A549 (cell line): ENCODE data around the gene DNAJC3. TPM values are rescaled to one million over a fixed set of nuclear protein-coding genes. Genes with fewer than 3 reads are reported as not detected.

Experiments
- ATAC-seq, 2 experiments: fragments of 200-7000 bp in 1 of 2; fragments of >200 bp in 1 of 2; cut with Nextera tagmentation in 1 of 2; cut with Tn5 transposase in 1 of 2; 3 replicates each; pipeline versions ENCODE4 v1.8.0 to v1.9.1; 2018 to 2020; ENCODE audit warnings: mild to moderate bottlenecking in 1 of 2, moderate library complexity in 1 of 2
- CTCF ChIA-PET: fragments of 300-600 bp; sonication (Branson Sonifier 250); formaldehyde crosslinking; extraction: SDS; loops from one replicate; lab custom pipeline; 2021; ENCODE audit warnings: antibody characterized with exemption, inconsistent platforms; lab: Yijun Ruan, JAX
- POLR2A ChIA-PET: fragments of 350-600 bp; formaldehyde crosslinking; extraction: SDS; loops from one replicate; lab custom pipeline; 2021; ENCODE audit warnings: antibody characterized with exemption, inconsistent platforms; lab: Yijun Ruan, JAX
- DNase-seq, 2 experiments: peaks; one replicate each; pipeline versions ENCODE4 v3.0.0 to v3.0.0-alpha.2; 2011 to 2016; ENCODE audit warnings: low read depth in 1 of 2, low spot score in 1 of 2
- FAIRE-seq: peaks from 2 replicates; lab custom pipeline; 2011; peaks lifted over from hg19 to GRCh38; lab: Jason Lieb, UNC
- H3K27ac ChIP-seq, 2 experiments: fragments of >200 bp; sonication (Bioruptor Twin); formaldehyde crosslinking; 3 replicates each; pipeline ENCODE4 v1.5.1; 2016 to 2017
- H3K4me1 ChIP-seq: fragments of >200 bp; sonication (Bioruptor Twin); formaldehyde crosslinking; 3 replicates; pipeline ENCODE4 v1.6.1; 2016
- H3K4me2 ChIP-seq: fragments of >200 bp; sonication (Bioruptor Twin); formaldehyde crosslinking; 3 replicates; pipeline ENCODE4 v1.6.1; 2016
- H3K4me3 ChIP-seq: fragments of >200 bp; sonication (Bioruptor Twin); formaldehyde crosslinking; 3 replicates; pipeline ENCODE4 v1.5.1; 2016
- H3K9me3 ChIP-seq: fragments of >200 bp; sonication (Bioruptor Twin); formaldehyde crosslinking; 3 replicates; pipeline ENCODE4 v1.6.1; 2016
- ATOH8 ChIP-seq: fragments of 250-450 bp; sonication (Bioruptor Pico); IDR thresholded peaks from 2 replicates; pipeline ENCODE4 v1.5.0; 2020; ENCODE audit warnings: low read depth, mild to moderate bottlenecking, moderate library complexity
- CBX2 ChIP-seq: fragments of 200-600 bp; sonication (generic); IDR thresholded peaks from 2 replicates; pipeline ENCODE4 v1.6.1; 2016; ENCODE audit warnings: low read depth, mild to moderate bottlenecking, borderline replicate concordance
- CTCF ChIP-seq: fragments of >200 bp; sonication (Bioruptor Twin); formaldehyde crosslinking; IDR thresholded peaks from 3 replicates; pipeline ENCODE4 v1.5.1; 2016
- E2F6 ChIP-seq: IDR thresholded peaks from 2 replicates; pipeline ENCODE4 v1.6.1; 2012; ENCODE audit warnings: low read depth, borderline replicate concordance
- ELK1 ChIP-seq: fragments of 150-350 bp; IDR thresholded peaks from 2 replicates; pipeline ENCODE4 v1.6.1; 2014; ENCODE audit warnings: low read depth, mild to moderate bottlenecking, low read length
- FOSL2 ChIP-seq, 2 experiments: fragments of 450-650 bp in 1 of 2; fragments of >200 bp in 1 of 2; sonication (Bioruptor Twin) in 1 of 2; formaldehyde crosslinking; IDR thresholded peaks; 2 replicates each; pipeline versions ENCODE4 v1.5.0 to v1.6.1; 2016 to 2020; ENCODE audit warnings: mild to moderate bottlenecking in 1 of 2, moderate library complexity in 1 of 2
- FOXS1 ChIP-seq: fragments of 250-450 bp; sonication (Bioruptor Pico); IDR thresholded peaks from 2 replicates; pipeline ENCODE4 v1.5.0; 2020; ENCODE audit warnings: mild to moderate bottlenecking, moderate library complexity
- HOXB5 ChIP-seq: fragments of 250-450 bp; sonication (Bioruptor Pico); IDR thresholded peaks from 2 replicates; pipeline ENCODE4 v1.5.0; 2020; ENCODE audit warnings: mild to moderate bottlenecking, moderate library complexity
- MAFK ChIP-seq: fragments of 450-650 bp; IDR thresholded peaks from 2 replicates; pipeline ENCODE4 v1.6.1; 2014; ENCODE audit not compliant: partially characterized antibody
- MYC ChIP-seq: IDR thresholded peaks from 2 replicates; pipeline ENCODE4 v1.6.1; 2012; ENCODE audit warnings: mild to moderate bottlenecking, inconsistent platforms, low read length, improper control_type of control experiment, borderline replicate concordance
- PBX3 ChIP-seq: IDR thresholded peaks from 2 replicates; pipeline ENCODE4 v1.6.1; 2012
- POLR2A ChIP-seq: IDR thresholded peaks from 2 replicates; pipeline ENCODE4 v1.6.1; 2012; ENCODE audit warnings: mild to moderate bottlenecking, low read length
- RCOR1 ChIP-seq: fragments of 150-350 bp; IDR thresholded peaks from 2 replicates; pipeline ENCODE4 v1.6.1; 2014; ENCODE audit warnings: antibody characterized with exemption, low read length, low read depth
- REST ChIP-seq: fragments of 200-600 bp; sonication (generic); IDR thresholded peaks from 2 replicates; pipeline ENCODE4 v1.6.1; 2016; ENCODE audit warnings: antibody characterized with exemption, mild to moderate bottlenecking, moderate library complexity
- RNF2 ChIP-seq: fragments of 200-600 bp; sonication (generic); IDR thresholded peaks from 2 replicates; pipeline ENCODE4 v1.6.1; 2016; ENCODE audit warnings: low read depth, mild to moderate bottlenecking, antibody characterized with exemption, moderate library complexity, borderline replicate concordance
- USF2 ChIP-seq: fragments of 450-650 bp; IDR thresholded peaks from 2 replicates; pipeline ENCODE4 v1.6.1; 2014; ENCODE audit warnings: antibody characterized with exemption
- ZC3H11A ChIP-seq: fragments of 450-650 bp; IDR thresholded peaks from 2 replicates; pipeline ENCODE4 v1.6.1; 2014; ENCODE audit warnings: antibody characterized with exemption, mild to moderate bottlenecking
- ZSCAN20 ChIP-seq: fragments of 250-450 bp; sonication (Bioruptor Pico); IDR thresholded peaks from 2 replicates; pipeline ENCODE4 v1.8.0; 2022; ENCODE audit warnings: mild to moderate bottlenecking, moderate library complexity
- WGBS: methylation state at CpG from one replicate; pipeline ENCODE4 v1.1.6; 2017; ENCODE audit errors: missing lambda C conversion rate; 5-methylcytosine and 5-hydroxymethylcytosine counted together
- polyA plus RNA-seq, 4 experiments: library from polyadenylated mRNA; depleted of rRNA in 3 of 4; stranded (reverse); fragments of >200 nt; fragmentation: RNase III in 1 of 4; extraction: RNeasy Plus Mini Kit Qiagen cat#74134 plus additional on column Dnase treatment in 1 of 4; gene quantifications; 2 replicates in 3 of 4; 3 replicates in 1 of 4; pipeline ENCODE4 v1.2.3, GENCODE V29; 2011 to 2017

Gene DNAJC3
- polyA plus RNA-seq, 2 of the 4 experiments (the other 2 are of a cell fraction) = 11.1 to 21.9 TPM

- ATAC-seq = peak; percentile 71 to 77; a peak in 5 of 6 replicates
- no peaks in the 10 kb centered on the region for H3K9me3 ChIP-seq
- peaks cover 14% of the 10 kb centered on the region for H3K4me1 ChIP-seq
- 47% methylated on average over 6 of the region's 6 CpGs for WGBS
- TF ChIP-seq MAFK (no peak), FOSL2 (IDR thresholded peaks at IDR 0.05) (0 out of 2 replicates have a peak, but pooled peaks have one; percentile 17), FOSL2 (CRISPR knock-in tag; IDR thresholded peaks at IDR 0.05) (peak; percentile 70)
- ChIA-PET POLR2A (interaction anchor here (1.1 kb wide), 1 partner anchor 108 kb away, joined by 6 read pairs; the partner anchor contains the start of gene DNAJC3), CTCF (interaction anchor here (1.6 kb wide), 1 partner anchor 160 kb away, joined by 5 read pairs; no protein-coding TSS in a partner anchor)
- no peak for FAIRE-seq
- H3K27ac ChIP-seq = peak overlapping the region; percentile 22 to 47; a peak in 3 of 6 replicates
- DNase-seq = peak; percentile 4 to 43
- no peak overlapping the region for H3K4me3 ChIP-seq
- H3K4me2 ChIP-seq = peak overlapping the region; percentile 46
Observed at GRCh38 chr13:95784161-95784899, 107.4 kb downstream of the DNAJC3 start.

GRCh38 chr13:95784900-95785290, 108.0 kb downstream of the DNAJC3 start:
- peak in 1 of 2 experiments; percentile 29; a peak in 2 of 6 replicates for ATAC-seq
- DNase-seq = no peak
- 75% methylated on average over 3 of the region's 3 CpGs for WGBS
- peak overlapping the region in 1 of 2 experiments; percentile 16; a peak in 1 of 6 replicates for H3K27ac ChIP-seq
- H3K4me3 ChIP-seq = no peak overlapping the region
- TF ChIP-seq FOXS1 (CRISPR knock-in tag) (no peak), RCOR1 (no peak), E2F6 (no peak), ELK1 (no peak), CBX2 (no peak), ZSCAN20 (CRISPR knock-in tag) (no peak), HOXB5 (CRISPR knock-in tag) (no peak), POLR2A (no peak), RNF2 (no peak), ZC3H11A (no peak), CTCF (no peak), MYC (no peak), PBX3 (no peak), USF2 (no peak), ATOH8 (no peak), REST (no peak)
- FAIRE-seq = no peak
- H3K4me2 ChIP-seq = peak overlapping the region; percentile 46
- H3K4me1 ChIP-seq = peaks cover 14% of the 10 kb centered on the region
- ChIA-PET CTCF (interaction anchor here (1.6 kb wide), 1 partner anchor 161 kb away, joined by 5 read pairs; no protein-coding TSS in a partner anchor), POLR2A (interaction anchor here (1.1 kb wide), 1 partner anchor 108 kb away, joined by 6 read pairs; the partner anchor contains the start of gene DNAJC3)
- no peaks in the 10 kb centered on the region for H3K9me3 ChIP-seq
